CD4-positive, alpha-beta T cell (primary cell): Measurements from ENCODE around the gene RNU7-1. TPM values are rescaled to one million over a fixed set of nuclear protein-coding genes. Genes with fewer than 3 reads are reported as not detected.

ENCODE experiments used
- ATAC-seq: fragments of 200-7000 bp; cut with Tn5 transposase; one replicate; pipeline ENCODE4 v1.10.0; 2022; ENCODE audit warnings: mild to moderate bottlenecking; ENCODE audit not compliant: poor library complexity
- CTCF ChIA-PET: fragments of 350-600 bp; sonication (Branson Sonifier 250); formaldehyde crosslinking; loops from one replicate; lab custom pipeline; 2021; ENCODE audit warnings: antibody characterized with exemption, inconsistent platforms; lab: Charles Lee
- POLR2A ChIA-PET: fragments of 350-600 bp; sonication (Branson Sonifier 250); formaldehyde crosslinking; loops from one replicate; lab custom pipeline; 2021; ENCODE audit warnings: antibody characterized with exemption, inconsistent platforms; lab: Charles Lee
- DNase-seq, 14 experiments: peaks; one replicate each; pipeline ENCODE4 v3.0.0-alpha.2; 2013 to 2020; ENCODE audit warnings: mixed read lengths in 2 of 14
- H3K27ac ChIP-seq, 2 donors: one replicate each; pipeline versions ENCODE4 v1.5.1 to v1.7.0; 2013; ENCODE audit warnings: low read length in 2 of 2, low read depth in 1 of 2, mild to moderate bottlenecking in 1 of 2
- H3K27me3 ChIP-seq, 2 experiments: 1 replicate in 1 of 2; 2 replicates in 1 of 2; pipeline versions ENCODE4 v1.6.1 to v1.7.0; 2013; ENCODE audit warnings: low read length in 2 of 2, control low read depth in 1 of 2, mild to moderate bottlenecking in 1 of 2, moderate library complexity in 1 of 2; ENCODE audit not compliant: insufficient read depth in 2 of 2, control insufficient read depth in 1 of 2
- H3K36me3 ChIP-seq: one replicate; pipeline ENCODE4 v1.6.1; 2013; ENCODE audit warnings: low read length, control low read depth; ENCODE audit not compliant: insufficient read depth
- H3K4me1 ChIP-seq: one replicate; pipeline ENCODE4 v1.6.1; 2013; ENCODE audit warnings: low read length, control low read depth; ENCODE audit not compliant: insufficient read depth
- H3K4me3 ChIP-seq: one replicate; pipeline ENCODE4 v1.5.1; 2013; ENCODE audit warnings: mild to moderate bottlenecking, low read length, moderate library complexity
- H3K9me3 ChIP-seq, 2 experiments: 1 replicate in 1 of 2; 2 replicates in 1 of 2; pipeline versions ENCODE4 v1.6.1 to v1.7.0; 2013; ENCODE audit warnings: low read length in 2 of 2, mild to moderate bottlenecking in 2 of 2, control low read depth in 1 of 2, moderate library complexity in 1 of 2; ENCODE audit not compliant: control insufficient read depth in 1 of 2, insufficient read depth in 1 of 2
- H3K27ac Mint-ChIP-seq: one replicate; pipeline ENCODE4 v1.8.0; 2020; ENCODE audit warnings: mixed read lengths
- H3K27me3 Mint-ChIP-seq: one replicate; pipeline ENCODE4 v1.8.0; 2021; ENCODE audit warnings: mixed read lengths
- H3K36me3 Mint-ChIP-seq: one replicate; pipeline ENCODE4 v1.8.0; 2021; ENCODE audit warnings: low read depth, mixed read lengths
- H3K4me1 Mint-ChIP-seq: one replicate; pipeline ENCODE4 v1.8.0; 2021; ENCODE audit warnings: low read depth, mixed read lengths
- H3K4me3 Mint-ChIP-seq: one replicate; pipeline ENCODE4 v1.8.0; 2020; ENCODE audit warnings: mild to moderate bottlenecking, mixed read lengths
- H3K9me3 Mint-ChIP-seq: one replicate; pipeline ENCODE4 v1.8.0; 2020; ENCODE audit warnings: mixed read lengths
- intact Hi-C, 2 experiments: fragments of 100-400 bp; cut with DNase I in 1 of 2; cut with micrococcal nuclease in 1 of 2; formaldehyde crosslinking; loops; one replicate each; pipeline versions ENCODE4 v1.15.1 to v1.9.0; 2023 to 2025; cut with DNase I, micrococcal nuclease
- polyA plus RNA-seq, 2 donors: library from polyadenylated mRNA; unstranded; fragments of 120-200 nt; gene quantifications; one replicate each; pipeline ENCODE4 v1.2.1, GENCODE V29; 2013
- total RNA-seq, 174 experiments: library from RNA in 2 of 174; stranded (reverse) in 2 of 174; gene quantifications; one replicate each; pipeline ENCODE4 v1.2.3 and lab custom pipeline; 2021 to 2026
- TF ChIP-seq, protein P1 (sequence below): fragments of 200-600 bp; IDR thresholded peaks from one replicate; pipeline ENCODE4 v1.8.0; 2022; ENCODE audit warnings: antibody characterized with exemption, mild to moderate bottlenecking

Gene RNU7-1
- total RNA-seq: not detected
- not detected for polyA plus RNA-seq (2013, experiment 1 of 2)
- polyA plus RNA-seq (2013, experiment 2 of 2): not detected
- 0 to 0.07 (median 0) reads per million in 172 experiments for total RNA-seq (lab: John Stamatoyannopoulos, UW)

- H3K9me3 Mint-ChIP-seq: no peaks in the 10 kb centered on the region
- Histone ChIP-seq H3K9me3 (no peaks in the 10 kb centered on the region), H3K27ac (peak within 1 kb of the TSS; percentile 96 to 98), H3K4me1 (peaks cover 68% of the 10 kb centered on the region), H3K36me3 (peaks cover 17% of the 10 kb centered on the region), H3K27me3 (no peaks in the 10 kb centered on the region), H3K4me3 (peak within 1 kb of the TSS; percentile 65)
- intact Hi-C loops: loop anchor here (1.0 to 5.0 kb wide), 7 partner anchors 8 to 77 kb away; partner anchors contain the start of genes EMG1 (in 1 of the 2), LPCAT3 (in 1 of the 2), PHB2 (in 1 of the 2) and TPI1 (in 1 of the 2)
- H3K4me3 Mint-ChIP-seq: peak within 1 kb of the TSS; percentile 97
- TF ChIP-seq, protein P1, sequence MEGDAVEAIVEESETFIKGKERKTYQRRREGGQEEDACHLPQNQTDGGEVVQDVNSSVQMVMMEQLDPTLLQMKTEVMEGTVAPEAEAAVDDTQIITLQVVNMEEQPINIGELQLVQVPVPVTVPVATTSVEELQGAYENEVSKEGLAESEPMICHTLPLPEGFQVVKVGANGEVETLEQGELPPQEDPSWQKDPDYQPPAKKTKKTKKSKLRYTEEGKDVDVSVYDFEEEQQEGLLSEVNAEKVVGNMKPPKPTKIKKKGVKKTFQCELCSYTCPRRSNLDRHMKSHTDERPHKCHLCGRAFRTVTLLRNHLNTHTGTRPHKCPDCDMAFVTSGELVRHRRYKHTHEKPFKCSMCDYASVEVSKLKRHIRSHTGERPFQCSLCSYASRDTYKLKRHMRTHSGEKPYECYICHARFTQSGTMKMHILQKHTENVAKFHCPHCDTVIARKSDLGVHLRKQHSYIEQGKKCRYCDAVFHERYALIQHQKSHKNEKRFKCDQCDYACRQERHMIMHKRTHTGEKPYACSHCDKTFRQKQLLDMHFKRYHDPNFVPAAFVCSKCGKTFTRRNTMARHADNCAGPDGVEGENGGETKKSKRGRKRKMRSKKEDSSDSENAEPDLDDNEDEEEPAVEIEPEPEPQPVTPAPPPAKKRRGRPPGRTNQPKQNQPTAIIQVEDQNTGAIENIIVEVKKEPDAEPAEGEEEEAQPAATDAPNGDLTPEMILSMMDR: no peak
- H3K4me1 Mint-ChIP-seq: peaks cover 70% of the 10 kb centered on the region
- peaks cover 19% of the 10 kb centered on the region for H3K36me3 Mint-ChIP-seq
- peak within 1 kb of the TSS; percentile 97 for H3K27ac Mint-ChIP-seq
- H3K27me3 Mint-ChIP-seq: no peaks in the 10 kb centered on the region
- DNase-seq (peak in 13 of 14 experiments; percentile 43 to 93 (median 63)), ATAC-seq (peak; percentile 62)
- ChIA-PET POLR2A (interaction anchor here (0.6 to 11.6 kb wide), 40 partner anchors 9 to 1027 kb away, joined by 3 to 963 read pairs (median 7); partner anchors contain the start of genes ATN1, C1RL, CD4 and CDCA3), CTCF (interaction anchor here (0.9 to 10.8 kb wide), 14 partner anchors 17 to 246 kb away, joined by 3 to 324 read pairs (median 8); partner anchors contain the start of genes C1RL, CDCA3, ENO2 and LPCAT3)
These were observed at the start of gene RNU7-1, which contains the start of gene C12orf57 for GRCh38 chr12:6943722-6944380. Gene RNU7-1, plus strand, starts transcription at chr12:6943816. Gene C12orf57, plus strand, starts transcription at chr12:6944022. Its CDS starts 100 bp downstream, at chr12:6944122.

- intact Hi-C loops: loop anchor here in 1 of 2 experiments (5.0 kb wide), 1 partner anchor 42 kb away; the partner anchor contains the start of genes CDCA3 and USP5
- Mint-ChIP-seq H3K9me3 (no peaks in the 10 kb centered on the region), H3K4me3 (no peak overlapping the region), H3K36me3 (no peaks in the 10 kb centered on the region), H3K27me3 (no peaks in the 10 kb centered on the region), H3K4me1 (peaks cover 13% of the 10 kb centered on the region), H3K27ac (no peak overlapping the region)
- no peaks in the 10 kb centered on the region for H3K9me3 ChIP-seq
- CTCF ChIA-PET: interaction anchor here (1.5 kb wide), 1 partner anchor 22 kb away, joined by 7 read pairs; the partner anchor contains the start of gene SPSB2
- TF ChIP-seq, protein P1: no peak
- no peaks in the 10 kb centered on the region for H3K27me3 ChIP-seq
- H3K4me1 ChIP-seq: peaks cover 18% of the 10 kb centered on the region
- ATAC-seq: no peak
- POLR2A ChIA-PET: no interaction called here
- H3K27ac ChIP-seq: no peak overlapping the region
- H3K4me3 ChIP-seq: no peak overlapping the region
- no peaks in the 10 kb centered on the region for H3K36me3 ChIP-seq
- no peak for DNase-seq
These were observed 49.3 kb upstream of the RNU7-1 start for GRCh38 chr12:6894321-6894720.

- H3K9me3 Mint-ChIP-seq: no peaks in the 10 kb centered on the region
- Histone ChIP-seq H3K4me1 (peaks cover 5% of the 10 kb centered on the region), H3K4me3 (no peak overlapping the region), H3K27me3 (no peaks in the 10 kb centered on the region), H3K36me3 (no peaks in the 10 kb centered on the region), H3K9me3 (no peaks in the 10 kb centered on the region), H3K27ac (no peak overlapping the region)
- H3K27ac Mint-ChIP-seq: no peak overlapping the region
- H3K4me1 Mint-ChIP-seq: no peaks in the 10 kb centered on the region
- CTCF ChIA-PET: no interaction called here
- no peaks in the 10 kb centered on the region for H3K27me3 Mint-ChIP-seq
- DNase-seq (no peak), ATAC-seq (no peak)
- POLR2A ChIA-PET: no interaction called here
- TF ChIP-seq, protein P1: no peak
- H3K4me3 Mint-ChIP-seq: no peak overlapping the region
- intact Hi-C loops: no loop called here
- no peaks in the 10 kb centered on the region for H3K36me3 Mint-ChIP-seq
These were observed 46.7 kb upstream of the RNU7-1 start for GRCh38 chr12:6896846-6897435.
